ENCODE data around the gene MYO9A.

- TF ChIP-seq POLR2A (IDR thresholded peaks at IDR 0.05) = no peak
- no peak for TF ChIP-seq CTCF (IDR thresholded peaks at IDR 0.05)
These were observed 226.9 kb downstream of the MYO9A start for GRCh38 chr15:71891026-71891425.
